Islet precursor cell (in vitro differentiated cells): ENCODE measurements around the gene ANTXRL.
"Not testable (repeated sequence)": the region's sequence is repeated elsewhere in the genome, so short reads cannot be mapped to it uniquely, and the experiment has no call there.

ENCODE experiments used
- DNase-seq: peaks from one replicate; pipeline ENCODE4 v3.0.0-alpha.2; 2018

ANTXRL gene

GRCh38 chr10:46310851-46311250 lies 24.1 kb downstream of the ANTXRL start:
- DNase-seq = no peak

GRCh38 chr10:46311501-46311951 lies 24.7 kb downstream of the ANTXRL start:
- DNase-seq = no peak

DNA sequence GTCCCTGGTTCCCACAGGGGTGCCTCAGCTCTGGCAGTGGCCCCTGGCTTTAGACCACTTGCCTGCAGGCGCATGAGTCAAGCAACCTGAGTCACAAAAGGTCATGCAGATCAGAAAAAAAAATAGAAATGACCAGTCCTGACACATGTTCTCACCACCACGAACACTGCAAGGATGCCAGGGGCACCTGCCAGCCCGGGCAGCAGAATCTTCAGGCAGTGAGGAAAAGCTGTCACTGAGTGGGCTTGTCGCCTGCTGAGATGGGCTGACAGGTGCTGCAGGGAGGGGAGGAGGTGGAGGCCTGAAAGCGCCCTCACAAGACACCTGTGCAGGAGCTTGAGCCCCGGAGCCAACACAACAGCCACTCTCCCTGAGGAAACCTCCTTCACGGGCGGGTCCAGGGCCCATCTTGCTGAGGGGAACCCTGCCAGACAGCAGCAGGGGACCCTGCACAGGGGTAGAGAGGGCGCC lies 25.2 kb downstream of the ANTXRL start:
- peak; percentile 78 for DNase-seq

DNA sequence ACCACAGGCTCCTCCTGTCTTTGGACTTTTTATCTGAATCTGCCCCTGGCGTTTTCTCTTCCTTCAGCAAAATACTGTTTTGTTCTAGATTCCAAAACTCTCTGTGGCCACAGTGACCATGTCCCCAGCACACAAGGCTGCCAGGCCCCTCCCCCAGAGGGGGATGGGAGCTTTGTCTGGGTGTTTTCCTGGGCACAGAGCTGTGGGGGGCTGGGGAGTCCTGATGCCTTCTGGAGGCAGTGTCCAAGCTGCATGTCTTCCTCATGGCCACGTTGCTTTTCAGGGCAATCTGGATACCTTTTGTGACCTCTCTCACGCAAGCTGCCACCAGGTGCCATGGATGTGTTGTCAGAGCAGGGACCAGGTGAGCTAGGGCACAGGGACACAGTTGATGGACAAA lies 26.2 kb downstream of the ANTXRL start:
- peak; percentile 37 for DNase-seq

- DNase-seq = peak; percentile 40
Observed at GRCh38 chr10:46314071-46314470, 27.3 kb downstream of the ANTXRL start.

GRCh38 chr10:46315071-46315860 lies 28.5 kb downstream of the ANTXRL start:
- DNase-seq = peak; percentile 86

- DNase-seq = peak; percentile 16
Observed at GRCh38 chr10:46317370-46317769, 30.6 kb downstream of the ANTXRL start.

DNA sequence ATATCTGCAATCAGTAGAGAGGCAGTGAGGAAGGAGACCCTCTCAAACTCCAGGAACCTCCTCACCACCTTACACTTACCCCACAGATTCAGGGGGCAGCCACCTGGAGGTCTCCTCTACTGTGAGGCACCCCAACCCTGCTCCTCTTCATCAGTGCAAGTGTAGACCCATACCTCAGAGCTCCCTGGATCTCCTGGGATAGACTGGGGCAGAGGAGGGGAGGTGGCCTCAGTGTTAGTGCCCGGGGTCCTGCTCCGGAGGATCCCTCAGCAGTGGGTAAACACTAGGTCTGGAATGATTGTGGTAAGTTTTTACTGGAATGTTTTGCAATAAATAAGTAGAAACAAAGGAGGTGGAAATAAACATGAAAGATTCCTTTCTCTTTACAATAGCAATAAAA lies 31.1 kb downstream of the ANTXRL start:
- DNase-seq = peak; percentile 22

- DNase-seq = peak; percentile 6
Observed at GRCh38 chr10:46318799-46319198, 32.0 kb downstream of the ANTXRL start.

GRCh38 chr10:46319389-46319788 lies 32.6 kb downstream of the ANTXRL start:
- peak; percentile 1 for DNase-seq

- peak; percentile 6 for DNase-seq
Observed at GRCh38 chr10:46321770-46322169, 35.0 kb downstream of the ANTXRL start.

- no peak for DNase-seq
Observed at GRCh38 chr10:46323176-46323575, 36.4 kb downstream of the ANTXRL start.

DNA sequence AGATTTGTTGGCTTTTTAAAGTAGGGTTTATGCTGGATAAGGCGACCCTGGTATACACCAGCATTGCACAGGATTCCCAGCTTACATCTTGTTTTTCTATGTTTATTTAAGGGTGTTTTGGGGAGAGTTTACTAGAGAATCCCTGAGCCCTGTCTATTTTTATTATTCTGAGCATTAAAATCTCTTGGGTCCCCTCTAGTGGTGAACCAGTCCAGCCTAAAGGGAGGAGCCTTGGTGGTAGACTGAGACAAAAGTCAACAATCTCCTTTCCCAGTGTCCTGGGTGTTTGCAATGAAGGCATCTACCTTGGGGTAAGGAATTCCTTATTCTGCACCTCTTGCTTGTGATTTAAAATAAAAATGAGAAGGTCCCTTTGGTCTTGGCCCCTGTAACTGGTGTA lies 38.2 kb downstream of the ANTXRL start:
- DNase-seq = peak; percentile 12

- DNase-seq = peak; percentile 49
Observed at GRCh38 chr10:46326066-46326465, 39.3 kb downstream of the ANTXRL start.

DNA sequence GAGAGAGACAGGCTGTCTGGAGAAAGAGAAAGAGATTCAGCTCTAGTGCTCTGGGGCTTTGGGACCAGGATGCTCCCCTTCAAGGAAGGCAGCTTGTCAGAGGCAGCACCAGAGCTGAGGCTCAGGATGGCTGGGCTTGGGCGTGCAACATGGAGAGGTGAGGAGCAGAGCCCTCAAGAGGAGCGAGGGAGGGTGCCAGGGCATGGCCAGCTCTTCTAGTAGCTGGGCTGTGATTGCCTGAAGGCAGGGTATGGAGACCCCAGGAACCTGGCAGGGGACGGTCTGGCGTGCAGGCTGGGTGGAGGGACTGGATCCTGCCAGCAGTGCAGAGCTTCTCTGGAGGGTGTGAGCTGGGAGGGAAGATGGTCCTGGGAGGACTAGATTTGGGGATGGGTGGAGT lies 40.2 kb downstream of the ANTXRL start:
- DNase-seq = peak; percentile 23

- DNase-seq = peak; percentile 49
Observed at GRCh38 chr10:46327685-46328084, 40.9 kb downstream of the ANTXRL start.

DNA sequence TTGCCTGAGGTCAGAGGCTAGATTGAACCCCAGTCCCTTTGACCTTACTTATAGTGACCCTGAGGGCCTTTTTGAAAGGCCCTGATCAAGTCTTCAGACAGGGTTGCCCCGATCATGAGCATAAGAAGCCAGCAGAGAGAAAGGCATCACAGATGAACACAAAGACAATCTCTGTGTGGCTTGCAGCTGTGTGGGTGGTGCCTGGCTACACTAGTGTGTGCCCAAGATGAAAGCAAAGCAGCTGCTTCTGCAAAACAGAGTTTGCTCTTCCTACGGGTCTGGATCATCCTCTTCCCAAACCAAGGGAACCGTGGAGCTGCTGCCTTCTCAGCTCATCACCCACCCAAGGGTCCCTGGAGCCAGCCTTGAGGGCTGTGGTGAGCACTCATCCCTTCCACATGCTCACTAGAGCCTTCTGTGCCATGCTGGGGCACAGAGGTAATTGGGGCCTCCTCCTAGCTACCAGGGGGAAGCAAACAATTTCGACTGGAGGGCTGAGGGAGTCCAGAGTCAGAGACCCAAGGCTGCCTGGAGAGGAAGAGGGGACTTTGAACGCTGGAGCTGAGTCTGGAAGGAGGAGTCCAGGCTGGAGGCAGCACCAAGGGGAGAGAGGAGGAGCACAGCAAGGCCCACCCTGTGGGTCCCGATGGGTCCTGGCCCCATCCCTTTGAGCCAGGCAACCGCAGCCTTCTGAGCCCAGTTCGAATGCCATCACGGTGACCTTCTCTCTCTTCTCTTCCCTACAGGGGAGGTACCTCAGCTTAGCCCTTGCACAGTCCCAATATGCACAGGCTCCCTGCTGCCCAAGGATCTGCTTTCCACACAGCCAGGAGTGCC lies 42.3 kb downstream of the ANTXRL start:
- peak; percentile 46 for DNase-seq

GRCh38 chr10:46329690-46330016 lies 42.9 kb downstream of the ANTXRL start:
- DNase-seq = peak; percentile 57

DNA sequence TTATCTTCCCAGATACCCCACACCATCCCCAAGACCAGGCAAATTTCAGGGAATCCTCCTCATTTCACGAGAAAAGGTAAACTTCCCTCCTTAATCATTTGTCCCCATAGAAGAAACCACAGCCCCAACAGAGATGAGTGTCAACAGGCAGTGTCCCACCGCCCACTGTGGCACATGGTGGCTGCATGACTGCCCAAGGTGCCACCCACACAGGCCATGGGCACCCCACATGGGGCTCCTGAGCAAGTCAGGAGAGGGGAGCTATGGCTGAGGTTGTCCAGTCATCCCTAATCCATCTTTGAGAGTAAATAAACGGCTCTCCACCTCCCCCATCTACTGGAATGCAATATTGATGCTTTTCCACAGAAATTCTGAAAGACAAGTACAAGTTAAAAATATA lies 44.1 kb downstream of the ANTXRL start:
- DNase-seq = peak; percentile 25

DNA sequence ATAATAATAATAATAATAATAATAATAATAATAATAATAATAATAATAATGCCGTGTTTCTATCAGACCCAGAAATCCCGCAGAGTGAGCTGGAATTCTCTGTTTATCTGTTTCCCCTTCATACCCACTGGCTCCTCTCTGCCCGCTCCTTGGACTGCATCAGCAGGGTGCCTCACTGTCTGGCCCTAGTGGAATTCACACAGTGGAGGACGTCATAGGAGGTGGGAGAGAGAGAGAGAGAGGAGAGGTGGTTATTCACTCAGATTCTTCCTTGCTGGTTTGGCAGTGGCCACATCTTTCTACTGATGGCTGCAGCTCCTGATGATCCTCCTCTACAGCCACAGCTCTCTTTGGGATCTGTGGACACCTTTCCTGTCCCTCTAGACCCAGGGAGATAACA lies 78.7 kb downstream of the ANTXRL start:
- not testable (repeated sequence) for DNase-seq

- not testable (repeated sequence) for DNase-seq
Observed at GRCh38 chr10:46367209-46367608, 80.4 kb downstream of the ANTXRL start.

- DNase-seq = not testable (repeated sequence)
Observed at GRCh38 chr10:46367666-46368240, 81.0 kb downstream of the ANTXRL start.

- peak; percentile 43 for DNase-seq
Observed at GRCh38 chr10:46368956-46369355, 82.2 kb downstream of the ANTXRL start.

GRCh38 chr10:46374410-46374809 lies 87.6 kb downstream of the ANTXRL start:
- not testable (repeated sequence) for DNase-seq
